Activated B cell treated with CpG ODN at 0.5 μM for 24 hours (primary cell): ENCODE measurements around the gene SPDYE16. TPM values are rescaled to one million over a fixed set of nuclear protein-coding genes. Genes with fewer than 3 reads are reported as not detected.
"Not testable (repeated sequence)": the region's sequence is repeated elsewhere in the genome, so short reads cannot be mapped to it uniquely, and the experiment has no call there.

ENCODE experiments used
- ATAC-seq: fragments of 200-7000 bp; cut with Tn5 transposase; one replicate; pipeline ENCODE4 v1.10.0; 2021; ENCODE audit warnings: low read depth, mild to moderate bottlenecking, moderate library complexity
- CTCF ChIA-PET: fragments of 350-600 bp; sonication (Branson Sonifier 250); formaldehyde crosslinking; loops from one replicate; lab custom pipeline; 2021; ENCODE audit warnings: antibody characterized with exemption; lab: Charles Lee
- POLR2A ChIA-PET: fragments of 350-600 bp; sonication (Branson Sonifier 250); formaldehyde crosslinking; loops from one replicate; lab custom pipeline; 2021; ENCODE audit warnings: antibody characterized with exemption; lab: Charles Lee
- DNase-seq: peaks from one replicate; pipeline ENCODE4 v3.0.0; 2022
- H3K27ac Mint-ChIP-seq: one replicate; pipeline ENCODE4 v1.8.0; 2020; ENCODE audit warnings: mixed read lengths
- H3K27me3 Mint-ChIP-seq: one replicate; pipeline ENCODE4 v1.8.0; 2021; ENCODE audit warnings: mixed read lengths
- H3K36me3 Mint-ChIP-seq: one replicate; pipeline ENCODE4 v1.8.0; 2021; ENCODE audit warnings: low read depth, mixed read lengths
- H3K4me1 Mint-ChIP-seq: one replicate; pipeline ENCODE4 v1.8.0; 2021; ENCODE audit warnings: mixed read lengths
- H3K4me3 Mint-ChIP-seq: one replicate; pipeline ENCODE4 v1.8.0; 2020; ENCODE audit warnings: mild to moderate bottlenecking, mixed read lengths
- H3K9me3 Mint-ChIP-seq: one replicate; pipeline ENCODE4 v1.8.0; 2020; ENCODE audit warnings: mixed read lengths
- CTCF ChIP-seq: fragments of 200-600 bp; IDR thresholded peaks from one replicate; pipeline ENCODE4 v1.8.0; 2022; ENCODE audit warnings: antibody characterized with exemption, mild to moderate bottlenecking
- intact Hi-C: fragments of 100-400 bp; cut with micrococcal nuclease; formaldehyde crosslinking; loops from one replicate; pipeline ENCODE4 v1.15.1; 2024
- total RNA-seq: library from RNA; stranded (reverse); gene quantifications from 2 replicates; pipeline ENCODE4 v1.2.3, GENCODE V29; 2022

The SPDYE16 gene
- total RNA-seq, 1 donor from 2014 or later: not detected

DNA sequence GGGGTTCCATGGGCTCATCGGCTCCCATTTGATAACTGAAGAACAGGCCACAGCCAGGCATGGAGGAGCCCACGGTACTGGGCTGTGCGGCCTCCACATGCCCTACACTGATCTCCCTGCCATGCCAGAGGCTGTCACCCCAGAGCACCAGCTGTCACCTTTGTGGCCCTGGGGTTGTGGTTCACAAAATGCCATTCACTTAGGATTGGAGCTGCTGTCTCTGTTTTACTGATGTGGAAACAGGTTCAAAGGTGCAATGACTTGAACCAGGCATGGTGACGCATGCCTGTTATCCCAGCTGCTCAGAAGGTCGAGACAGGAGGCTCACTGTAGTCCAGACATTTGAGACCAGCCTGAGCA, 37.0 kb downstream of the SPDYE16 start:
- ChIA-PET POLR2A (no interaction called here), CTCF (no interaction called here)
- no peaks in the 10 kb centered on the region for H3K4me1 Mint-ChIP-seq
- no peak for DNase-seq
- TF ChIP-seq CTCF: no peak
- intact Hi-C loops: loop anchor here (10.0 kb wide), 1 partner anchor 489 kb away; no protein-coding TSS in a partner anchor
- no peak overlapping the region for H3K4me3 Mint-ChIP-seq
- peaks cover 38% of the 10 kb centered on the region for H3K36me3 Mint-ChIP-seq
- no peaks in the 10 kb centered on the region for H3K9me3 Mint-ChIP-seq
- ATAC-seq: no peak
- no peaks in the 10 kb centered on the region for H3K27me3 Mint-ChIP-seq
- no peak overlapping the region for H3K27ac Mint-ChIP-seq

- ChIA-PET CTCF (no interaction called here), POLR2A (no interaction called here)
- H3K4me1 Mint-ChIP-seq: no peaks in the 10 kb centered on the region
- TF ChIP-seq CTCF: no peak
- DNase-seq: no peak
- H3K9me3 Mint-ChIP-seq: no peaks in the 10 kb centered on the region
- H3K4me3 Mint-ChIP-seq: no peak overlapping the region
- intact Hi-C loops: loop anchor here (10.0 kb wide), 1 partner anchor 489 kb away; no protein-coding TSS in a partner anchor
- no peak overlapping the region for H3K27ac Mint-ChIP-seq
- peaks cover 41% of the 10 kb centered on the region for H3K36me3 Mint-ChIP-seq
- no peak for ATAC-seq
- no peaks in the 10 kb centered on the region for H3K27me3 Mint-ChIP-seq
These were observed 37.7 kb downstream of the SPDYE16 start for GRCh38 chr7:76505168-76506080.

DNA sequence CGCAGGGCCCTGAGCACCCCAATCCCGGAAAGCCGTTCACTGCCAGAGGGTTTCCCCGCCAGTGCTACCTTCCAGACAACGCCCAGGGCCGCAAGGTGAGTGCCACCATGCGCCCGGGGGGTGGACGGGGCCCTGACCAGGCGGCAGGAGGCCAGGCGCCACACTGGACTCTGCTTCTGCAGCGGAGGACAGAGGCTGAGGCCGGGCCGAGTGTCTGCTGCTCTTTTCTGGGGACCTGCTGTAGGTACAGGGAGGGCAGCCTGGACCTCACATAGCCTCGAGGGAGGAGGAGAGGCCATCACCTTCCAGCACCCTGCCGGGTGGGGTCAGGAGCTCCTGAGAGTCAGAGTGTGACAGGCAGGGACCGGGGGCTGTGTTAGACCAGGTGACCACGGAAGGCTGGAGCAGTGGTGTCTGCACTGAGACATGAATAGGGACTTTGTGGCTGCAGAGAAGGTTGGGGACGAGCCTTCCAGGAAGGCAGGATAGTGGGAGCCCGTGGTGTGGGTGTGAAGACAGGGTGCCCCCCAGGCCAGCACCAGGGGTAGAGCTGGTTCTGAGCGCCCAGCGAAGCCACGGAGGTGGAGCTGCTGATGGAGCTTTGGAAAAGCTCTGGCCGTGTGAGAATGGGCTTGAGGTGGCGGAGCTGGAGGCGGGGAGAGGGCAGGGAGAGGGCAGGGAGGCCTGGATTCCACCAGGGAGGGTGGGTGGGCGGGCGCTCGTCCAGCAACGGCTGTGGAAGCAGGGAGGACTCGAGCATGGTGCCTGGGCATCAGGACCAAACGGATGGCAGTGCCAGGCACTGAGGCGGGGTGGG, 38.5 kb downstream of the SPDYE16 start:
- ATAC-seq, H3K27ac Mint-ChIP-seq, CTCF ChIA-PET, H3K4me3 Mint-ChIP-seq, H3K27me3 Mint-ChIP-seq, H3K4me1 Mint-ChIP-seq, POLR2A ChIA-PET, H3K9me3 Mint-ChIP-seq, DNase-seq: not testable (repeated sequence)
- intact Hi-C loops: loop anchor here (10.0 kb wide), 1 partner anchor 490 kb away; no protein-coding TSS in a partner anchor
- H3K36me3 Mint-ChIP-seq: peaks cover 41% of the 10 kb centered on the region

GRCh38 chr7:76503244-76503643, 39.9 kb downstream of the SPDYE16 start:
- H3K27ac Mint-ChIP-seq, H3K27me3 Mint-ChIP-seq, CTCF ChIA-PET, ATAC-seq, H3K4me3 Mint-ChIP-seq, DNase-seq, H3K9me3 Mint-ChIP-seq, H3K4me1 Mint-ChIP-seq: not testable (repeated sequence)
- POLR2A ChIA-PET: interaction anchor here (0.7 kb wide), 1 partner anchor 610 kb away, joined by 3 read pairs; no protein-coding TSS in a partner anchor
- peaks cover 41% of the 10 kb centered on the region for H3K36me3 Mint-ChIP-seq
- intact Hi-C loops: loop anchor here (10.0 kb wide), 1 partner anchor 492 kb away; no protein-coding TSS in a partner anchor

DNA sequence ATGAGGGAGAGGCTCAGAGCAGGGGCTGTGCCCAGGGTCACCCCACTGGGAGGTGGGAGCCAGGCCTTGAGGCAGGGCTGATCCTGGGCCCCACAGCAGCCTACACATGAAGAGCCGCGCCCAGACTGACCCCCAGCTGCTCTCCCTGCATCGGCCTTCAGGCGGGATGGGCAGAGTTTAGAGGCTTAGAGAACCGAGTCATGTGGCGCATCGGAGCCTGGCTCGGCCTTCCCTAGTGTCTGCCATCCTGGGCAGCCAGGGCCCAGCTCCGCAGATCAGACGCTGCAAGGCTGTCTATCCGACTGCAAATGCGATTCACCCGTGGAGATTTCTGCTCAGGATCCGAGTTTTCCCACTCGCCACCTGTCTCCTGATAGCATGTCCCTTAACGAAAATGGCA, 40.3 kb downstream of the SPDYE16 start:
- DNase-seq, CTCF ChIA-PET, H3K4me1 Mint-ChIP-seq, H3K9me3 Mint-ChIP-seq, H3K27me3 Mint-ChIP-seq, H3K27ac Mint-ChIP-seq, ATAC-seq, H3K4me3 Mint-ChIP-seq: not testable (repeated sequence)
- H3K36me3 Mint-ChIP-seq: peaks cover 41% of the 10 kb centered on the region
- POLR2A ChIA-PET: interaction anchor here (0.7 kb wide), 1 partner anchor 610 kb away, joined by 3 read pairs; no protein-coding TSS in a partner anchor
- intact Hi-C loops: loop anchor here (10.0 kb wide), 1 partner anchor 492 kb away; no protein-coding TSS in a partner anchor

GRCh38 chr7:76502224-76502623, 40.9 kb downstream of the SPDYE16 start:
- H3K9me3 Mint-ChIP-seq, POLR2A ChIA-PET, H3K4me3 Mint-ChIP-seq, ATAC-seq, H3K4me1 Mint-ChIP-seq, CTCF ChIA-PET, DNase-seq, H3K27me3 Mint-ChIP-seq, H3K27ac Mint-ChIP-seq: not testable (repeated sequence)
- intact Hi-C loops: loop anchor here (10.0 kb wide), 1 partner anchor 493 kb away; no protein-coding TSS in a partner anchor
- peaks cover 41% of the 10 kb centered on the region for H3K36me3 Mint-ChIP-seq

DNA sequence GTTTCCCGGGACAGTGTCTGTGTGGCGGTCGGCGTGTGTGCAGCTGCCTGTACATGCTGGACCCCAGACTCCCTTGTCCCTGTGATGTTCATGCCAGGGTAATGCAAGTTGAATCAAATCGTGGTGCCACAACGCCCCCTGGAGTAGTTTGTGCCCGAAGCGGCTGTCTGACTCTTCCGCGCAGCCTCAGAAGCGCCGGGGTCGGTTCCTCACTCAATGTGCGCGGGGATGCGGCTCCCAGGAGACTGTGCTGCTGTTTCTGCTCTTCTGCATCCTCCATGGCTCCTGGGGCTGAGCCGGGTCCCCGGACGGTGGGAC, 43.2 kb downstream of the SPDYE16 start:
- H3K27me3 Mint-ChIP-seq, H3K4me3 Mint-ChIP-seq, CTCF ChIA-PET, H3K4me1 Mint-ChIP-seq, DNase-seq, POLR2A ChIA-PET, H3K9me3 Mint-ChIP-seq, H3K27ac Mint-ChIP-seq: not testable (repeated sequence)
- peaks cover 25% of the 10 kb centered on the region for H3K36me3 Mint-ChIP-seq
- intact Hi-C loops: loop anchor here (10.0 kb wide), 1 partner anchor 495 kb away; no protein-coding TSS in a partner anchor
- ATAC-seq: peak; percentile 58

GRCh38 chr7:76499201-76499923, 43.7 kb downstream of the SPDYE16 start:
- H3K36me3 Mint-ChIP-seq: peaks cover 22% of the 10 kb centered on the region
- H3K27ac Mint-ChIP-seq, CTCF ChIA-PET, ATAC-seq, H3K27me3 Mint-ChIP-seq, intact Hi-C loops, H3K4me1 Mint-ChIP-seq, DNase-seq, POLR2A ChIA-PET, H3K9me3 Mint-ChIP-seq, H3K4me3 Mint-ChIP-seq: not testable (repeated sequence)

GRCh38 chr7:76498583-76499200, 44.4 kb downstream of the SPDYE16 start:
- H3K9me3 Mint-ChIP-seq, POLR2A ChIA-PET, H3K27me3 Mint-ChIP-seq, H3K4me1 Mint-ChIP-seq, H3K4me3 Mint-ChIP-seq, ATAC-seq, CTCF ChIA-PET, H3K27ac Mint-ChIP-seq, DNase-seq, intact Hi-C loops: not testable (repeated sequence)
- peaks cover 22% of the 10 kb centered on the region for H3K36me3 Mint-ChIP-seq
